ENCODE data around the gene TUBGCP6.

DNA sequence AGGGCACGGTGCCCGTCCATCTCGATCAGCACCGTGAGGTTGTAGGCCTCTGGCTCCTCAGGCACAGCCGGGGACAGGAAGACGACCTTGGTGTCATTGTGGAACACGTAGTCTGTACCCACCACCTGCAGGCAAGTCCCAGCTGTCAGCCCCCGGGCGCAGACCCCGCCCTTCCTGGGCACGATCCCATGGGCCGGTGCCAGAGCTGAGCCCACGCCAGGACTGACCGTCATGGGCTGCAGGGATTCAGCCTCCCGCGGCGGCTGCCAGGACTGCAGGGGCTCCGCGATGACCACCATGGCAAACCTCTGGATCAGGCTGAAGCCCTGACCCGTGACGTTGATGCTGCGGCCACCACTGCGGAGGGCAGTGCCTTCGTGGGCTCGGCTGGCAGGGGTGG is 37.1 kb upstream of the TUBGCP6 start:
- TF ChIP-seq, protein P1, sequence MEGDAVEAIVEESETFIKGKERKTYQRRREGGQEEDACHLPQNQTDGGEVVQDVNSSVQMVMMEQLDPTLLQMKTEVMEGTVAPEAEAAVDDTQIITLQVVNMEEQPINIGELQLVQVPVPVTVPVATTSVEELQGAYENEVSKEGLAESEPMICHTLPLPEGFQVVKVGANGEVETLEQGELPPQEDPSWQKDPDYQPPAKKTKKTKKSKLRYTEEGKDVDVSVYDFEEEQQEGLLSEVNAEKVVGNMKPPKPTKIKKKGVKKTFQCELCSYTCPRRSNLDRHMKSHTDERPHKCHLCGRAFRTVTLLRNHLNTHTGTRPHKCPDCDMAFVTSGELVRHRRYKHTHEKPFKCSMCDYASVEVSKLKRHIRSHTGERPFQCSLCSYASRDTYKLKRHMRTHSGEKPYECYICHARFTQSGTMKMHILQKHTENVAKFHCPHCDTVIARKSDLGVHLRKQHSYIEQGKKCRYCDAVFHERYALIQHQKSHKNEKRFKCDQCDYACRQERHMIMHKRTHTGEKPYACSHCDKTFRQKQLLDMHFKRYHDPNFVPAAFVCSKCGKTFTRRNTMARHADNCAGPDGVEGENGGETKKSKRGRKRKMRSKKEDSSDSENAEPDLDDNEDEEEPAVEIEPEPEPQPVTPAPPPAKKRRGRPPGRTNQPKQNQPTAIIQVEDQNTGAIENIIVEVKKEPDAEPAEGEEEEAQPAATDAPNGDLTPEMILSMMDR (IDR thresholded peaks at IDR 0.05) = peak in 1 of 3 donors; percentile 9
- TF ChIP-seq POLR2A (IDR thresholded peaks at IDR 0.05) (no peak), POLR2AphosphoS5 (IDR thresholded peaks at IDR 0.05) (no peak)

All from breast epithelium (tissue), 3 donors.